T-helper 1 cell treated with Interleukin-12 subunit alpha and Interleukin-12 subunit beta and Interleukin-4 antibody, amounts not matched to agents 30 μg/mL and 1 μg/mL, for 36 hours (primary cell): ENCODE results near the gene RPA3.

Experiments used
- H3K27ac Mint-ChIP-seq: one replicate; pipeline ENCODE4 v1.8.0; 2021; ENCODE audit warnings: mild to moderate bottlenecking, mixed read lengths
- H3K27me3 Mint-ChIP-seq: one replicate; pipeline ENCODE4 v1.8.0; 2021; ENCODE audit warnings: low read depth, mixed read lengths
- H3K36me3 Mint-ChIP-seq: one replicate; pipeline ENCODE4 v1.8.0; 2021; ENCODE audit warnings: low read depth, mixed read lengths
- H3K4me1 Mint-ChIP-seq: one replicate; pipeline ENCODE4 v1.8.0; 2021; ENCODE audit warnings: low read depth, mixed read lengths
- H3K4me3 Mint-ChIP-seq: one replicate; pipeline ENCODE4 v1.8.0; 2021; ENCODE audit warnings: mild to moderate bottlenecking, moderate library complexity, mixed read lengths
- H3K9me3 Mint-ChIP-seq: one replicate; pipeline ENCODE4 v1.8.0; 2021; ENCODE audit warnings: mixed read lengths

Gene RPA3

DNA sequence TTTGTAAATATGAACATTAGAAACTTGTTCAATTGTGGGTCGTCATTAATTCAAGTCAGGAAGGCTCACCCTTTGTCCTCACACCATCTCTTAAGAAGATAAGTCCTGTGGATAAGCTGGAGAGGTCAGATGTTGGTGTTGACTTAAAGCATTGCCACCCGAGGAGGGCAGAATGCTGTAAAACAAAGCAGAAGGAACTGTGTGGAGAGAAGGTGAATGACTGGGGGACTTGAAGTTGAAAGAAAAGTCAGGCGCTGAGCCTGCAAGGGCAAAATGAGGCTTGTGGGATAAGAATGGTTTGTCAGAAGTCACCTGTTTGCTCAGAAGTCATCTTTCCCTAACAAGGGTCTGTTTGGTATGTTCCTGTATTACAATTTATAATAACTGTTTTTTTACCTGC is 9.1 kb downstream of the RPA3 start:
- no peaks in the 10 kb centered on the region for H3K36me3 Mint-ChIP-seq
- no peaks in the 10 kb centered on the region for H3K9me3 Mint-ChIP-seq
- peaks cover 15% of the 10 kb centered on the region for H3K4me1 Mint-ChIP-seq
- H3K27ac Mint-ChIP-seq = no peak overlapping the region
- peaks cover 9% of the 10 kb centered on the region for H3K27me3 Mint-ChIP-seq
- H3K4me3 Mint-ChIP-seq = no peak overlapping the region

DNA sequence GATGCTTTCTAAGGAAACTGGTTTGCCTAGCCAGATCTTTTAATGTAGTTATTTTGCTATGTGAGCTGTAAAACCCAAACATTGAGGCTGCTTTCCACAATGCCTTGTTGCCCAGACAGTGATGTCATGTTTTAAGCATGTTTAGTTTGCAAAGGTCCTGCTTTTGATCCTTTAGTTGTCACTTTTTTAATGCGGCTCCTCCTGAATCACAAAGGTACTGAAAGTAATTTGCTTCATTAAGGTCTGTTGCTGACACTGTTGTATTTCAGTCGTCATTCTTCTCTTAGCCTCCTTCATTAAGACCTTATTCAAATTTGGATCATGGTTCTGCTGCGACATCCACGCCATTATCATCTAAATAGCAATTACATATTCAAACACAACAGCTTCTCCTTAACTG is 10.6 kb downstream of the RPA3 start:
- Mint-ChIP-seq H3K9me3 (no peaks in the 10 kb centered on the region), H3K36me3 (no peaks in the 10 kb centered on the region), H3K4me3 (no peak overlapping the region), H3K27ac (no peak overlapping the region), H3K27me3 (peaks cover 9% of the 10 kb centered on the region), H3K4me1 (peaks cover 10% of the 10 kb centered on the region)

GRCh38 chr7:7707246-7707645 is 11.2 kb downstream of the RPA3 start:
- no peak overlapping the region for H3K27ac Mint-ChIP-seq
- no peaks in the 10 kb centered on the region for H3K36me3 Mint-ChIP-seq
- H3K4me1 Mint-ChIP-seq = peaks cover 9% of the 10 kb centered on the region
- no peak overlapping the region for H3K4me3 Mint-ChIP-seq
- peaks cover 9% of the 10 kb centered on the region for H3K27me3 Mint-ChIP-seq
- no peaks in the 10 kb centered on the region for H3K9me3 Mint-ChIP-seq

DNA sequence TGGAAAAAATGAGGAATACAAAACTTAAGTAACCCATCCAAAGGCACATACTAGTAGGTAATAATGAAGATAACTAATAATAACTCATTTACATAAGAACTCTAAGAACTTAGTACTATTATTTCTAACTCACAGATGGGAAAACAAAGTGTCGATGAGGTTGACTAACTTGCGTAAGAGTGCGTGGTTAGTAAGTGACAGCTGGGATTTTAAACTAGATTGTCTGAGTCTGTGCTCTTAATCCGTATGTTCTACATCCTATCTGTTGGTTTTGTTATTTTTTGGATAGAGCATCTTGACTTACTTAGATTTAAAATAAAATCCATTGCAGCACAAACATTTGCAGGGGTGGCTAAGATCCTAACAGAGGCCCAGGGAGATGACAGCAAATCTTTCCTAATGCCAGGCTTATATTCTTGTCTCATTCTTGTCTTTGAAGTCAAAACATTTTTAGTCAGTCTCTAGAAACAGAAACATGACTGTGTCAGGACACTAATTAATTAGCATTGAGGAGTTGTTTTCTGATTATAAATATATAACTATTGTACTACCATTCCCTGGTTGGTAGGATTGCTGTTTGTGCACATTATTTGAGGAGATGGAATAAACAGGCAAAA is 11.7 kb downstream of the RPA3 start:
- H3K4me1 Mint-ChIP-seq = peaks cover 9% of the 10 kb centered on the region
- H3K4me3 Mint-ChIP-seq = no peak overlapping the region
- no peaks in the 10 kb centered on the region for H3K9me3 Mint-ChIP-seq
- H3K27me3 Mint-ChIP-seq = peaks cover 9% of the 10 kb centered on the region
- H3K36me3 Mint-ChIP-seq = no peaks in the 10 kb centered on the region
- H3K27ac Mint-ChIP-seq = no peak overlapping the region

DNA sequence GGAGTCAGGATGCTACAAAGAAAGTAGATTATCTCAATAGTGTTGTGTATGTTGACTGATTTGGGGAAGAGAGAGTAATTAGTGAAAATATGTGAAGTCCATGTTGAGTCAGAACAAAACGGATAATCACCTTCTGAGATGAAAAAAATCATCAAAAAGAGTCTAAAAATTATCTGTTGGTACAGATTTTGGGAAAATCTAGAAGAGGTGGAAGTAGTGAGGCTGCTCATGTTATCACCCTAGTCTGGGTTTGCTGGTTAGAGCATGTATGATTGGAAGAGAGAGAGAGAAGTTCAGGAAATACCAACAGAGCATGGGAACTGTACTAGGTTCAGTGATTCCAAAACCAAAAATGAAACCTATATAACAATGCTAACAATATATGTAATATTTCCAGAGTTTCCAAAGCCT is 12.3 kb downstream of the RPA3 start:
- Mint-ChIP-seq H3K27me3 (peaks cover 8% of the 10 kb centered on the region), H3K9me3 (no peaks in the 10 kb centered on the region), H3K4me1 (peaks cover 9% of the 10 kb centered on the region), H3K4me3 (no peak overlapping the region), H3K36me3 (no peaks in the 10 kb centered on the region), H3K27ac (no peak overlapping the region)

GRCh38 chr7:7705318-7705717 is 13.1 kb downstream of the RPA3 start:
- no peak overlapping the region for H3K27ac Mint-ChIP-seq
- H3K4me1 Mint-ChIP-seq = peaks cover 9% of the 10 kb centered on the region
- peaks cover 3% of the 10 kb centered on the region for H3K27me3 Mint-ChIP-seq
- H3K9me3 Mint-ChIP-seq = no peaks in the 10 kb centered on the region
- H3K4me3 Mint-ChIP-seq = no peak overlapping the region
- H3K36me3 Mint-ChIP-seq = no peaks in the 10 kb centered on the region

DNA sequence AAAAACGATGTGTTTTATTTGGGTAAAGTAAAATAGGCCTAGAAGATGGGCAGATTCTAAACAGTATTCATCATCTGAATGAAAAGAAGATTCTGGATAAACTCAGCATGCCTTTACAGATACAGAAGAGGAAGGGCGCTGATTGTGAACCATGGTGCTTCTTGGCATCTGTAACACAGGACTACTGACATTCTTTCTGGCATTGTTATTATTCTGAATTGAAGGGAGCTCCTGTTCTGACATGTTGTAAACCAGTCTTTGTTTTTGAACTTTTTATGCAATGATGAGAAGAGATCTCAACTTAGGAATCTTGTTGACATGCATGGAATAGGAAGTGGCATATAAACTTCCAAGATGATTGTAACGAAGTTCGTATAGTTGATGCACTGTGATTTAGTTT is 13.5 kb downstream of the RPA3 start:
- H3K27ac Mint-ChIP-seq = no peak overlapping the region
- no peak overlapping the region for H3K4me3 Mint-ChIP-seq
- H3K27me3 Mint-ChIP-seq = peaks cover 3% of the 10 kb centered on the region
- H3K9me3 Mint-ChIP-seq = no peaks in the 10 kb centered on the region
- no peaks in the 10 kb centered on the region for H3K36me3 Mint-ChIP-seq
- peaks cover 5% of the 10 kb centered on the region for H3K4me1 Mint-ChIP-seq

DNA sequence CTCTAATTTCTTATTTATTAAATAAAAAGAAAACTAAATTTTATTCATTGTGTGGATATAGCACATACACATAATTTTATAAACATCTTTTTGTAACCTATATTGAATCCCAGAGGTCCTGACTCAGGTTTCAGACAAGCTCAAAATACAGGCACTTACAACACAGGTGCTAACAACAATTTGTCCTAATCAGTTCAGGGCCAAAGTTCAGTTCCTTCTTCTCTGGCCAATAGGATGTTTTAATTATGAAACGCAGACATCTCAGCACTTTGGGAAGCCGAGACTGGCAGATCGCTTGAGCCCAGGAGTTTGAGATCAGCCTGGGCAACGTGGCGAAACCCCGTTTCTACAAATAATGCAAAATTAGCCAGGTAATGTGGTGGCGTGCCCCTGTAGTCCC is 15.0 kb downstream of the RPA3 start:
- Mint-ChIP-seq H3K9me3 (no peaks in the 10 kb centered on the region), H3K36me3 (no peaks in the 10 kb centered on the region), H3K27me3 (no peaks in the 10 kb centered on the region), H3K27ac (no peak overlapping the region), H3K4me1 (peaks cover 7% of the 10 kb centered on the region), H3K4me3 (no peak overlapping the region)

DNA sequence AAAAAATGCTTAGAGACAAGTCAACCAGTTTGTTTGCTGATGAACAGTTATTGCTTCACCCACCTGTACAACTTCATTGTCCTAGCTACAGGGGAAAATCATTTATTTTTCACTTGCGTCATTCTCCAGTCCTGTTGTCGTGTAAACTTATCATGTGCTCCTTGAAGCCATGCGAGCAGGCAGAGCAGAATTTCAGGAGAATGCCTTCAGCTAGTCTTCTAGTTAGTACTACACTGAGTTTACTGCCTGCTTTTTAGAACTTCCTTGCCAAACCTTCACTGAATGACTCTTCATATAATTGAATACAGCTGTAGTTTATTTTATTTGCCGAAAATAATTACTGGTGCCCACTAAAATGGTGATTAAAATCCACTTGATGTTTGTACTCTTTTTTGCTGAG is 15.6 kb downstream of the RPA3 start:
- Mint-ChIP-seq H3K27me3 (no peaks in the 10 kb centered on the region), H3K27ac (no peak overlapping the region), H3K36me3 (peaks cover 2% of the 10 kb centered on the region), H3K9me3 (no peaks in the 10 kb centered on the region), H3K4me3 (no peak overlapping the region), H3K4me1 (peaks cover 11% of the 10 kb centered on the region)

DNA sequence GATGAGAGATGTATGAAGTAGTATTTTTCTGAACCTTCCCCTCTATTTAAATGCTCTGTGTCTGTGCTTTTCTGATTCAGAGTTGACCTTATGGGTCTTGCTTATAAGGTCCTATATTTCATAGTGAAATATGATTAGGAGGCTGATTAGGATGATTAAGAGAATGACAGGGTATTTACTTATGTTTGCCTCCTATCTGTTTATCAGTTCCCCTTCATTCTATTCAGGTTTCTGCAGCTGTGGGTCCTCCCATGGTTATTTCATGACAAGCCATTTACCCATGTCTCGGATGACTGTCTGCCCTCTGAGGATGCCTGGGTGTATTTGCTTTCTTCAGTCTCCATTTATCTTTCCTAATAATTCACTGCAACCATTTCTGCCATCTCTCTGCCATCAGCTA is 16.9 kb downstream of the RPA3 start:
- Mint-ChIP-seq H3K4me3 (no peak overlapping the region), H3K27me3 (no peaks in the 10 kb centered on the region), H3K4me1 (peaks cover 12% of the 10 kb centered on the region), H3K36me3 (peaks cover 5% of the 10 kb centered on the region), H3K27ac (no peak overlapping the region), H3K9me3 (no peaks in the 10 kb centered on the region)

GRCh38 chr7:7699970-7700369 is 18.4 kb downstream of the RPA3 start:
- Mint-ChIP-seq H3K4me1 (peaks cover 10% of the 10 kb centered on the region), H3K27ac (no peak overlapping the region), H3K36me3 (peaks cover 5% of the 10 kb centered on the region), H3K27me3 (no peaks in the 10 kb centered on the region), H3K9me3 (no peaks in the 10 kb centered on the region), H3K4me3 (no peak overlapping the region)

GRCh38 chr7:7699380-7699779 is 19.0 kb downstream of the RPA3 start:
- H3K27me3 Mint-ChIP-seq = no peaks in the 10 kb centered on the region
- peaks cover 5% of the 10 kb centered on the region for H3K9me3 Mint-ChIP-seq
- H3K4me3 Mint-ChIP-seq = no peak overlapping the region
- peaks cover 10% of the 10 kb centered on the region for H3K4me1 Mint-ChIP-seq
- H3K27ac Mint-ChIP-seq = no peak overlapping the region
- H3K36me3 Mint-ChIP-seq = peaks cover 10% of the 10 kb centered on the region

DNA sequence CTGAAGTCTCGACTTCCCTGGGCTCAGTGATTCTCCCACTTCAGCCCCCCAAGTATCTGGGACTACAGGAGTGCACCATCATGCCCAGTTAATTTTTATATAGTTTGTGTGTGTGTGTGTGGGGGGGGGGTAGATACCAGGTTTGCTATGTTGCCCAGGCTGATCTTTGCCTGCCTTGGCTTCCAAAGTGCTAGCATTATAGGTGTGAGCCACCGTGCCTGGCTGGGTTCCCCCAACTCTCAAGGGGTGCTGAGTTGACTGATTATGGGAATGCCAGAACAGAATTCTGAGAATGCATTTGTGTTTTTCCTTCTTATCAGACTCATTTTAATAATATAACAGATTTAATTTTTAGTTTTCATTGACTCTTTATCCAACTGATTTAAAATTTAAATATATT is 19.5 kb downstream of the RPA3 start:
- Mint-ChIP-seq H3K4me3 (no peak overlapping the region), H3K4me1 (peaks cover 10% of the 10 kb centered on the region), H3K27me3 (no peaks in the 10 kb centered on the region), H3K9me3 (peaks cover 5% of the 10 kb centered on the region), H3K27ac (no peak overlapping the region), H3K36me3 (peaks cover 10% of the 10 kb centered on the region)

GRCh38 chr7:7696458-7697119 is 21.8 kb downstream of the RPA3 start:
- H3K4me1 Mint-ChIP-seq = peaks cover 10% of the 10 kb centered on the region
- H3K4me3 Mint-ChIP-seq = no peak overlapping the region
- H3K27me3 Mint-ChIP-seq = no peaks in the 10 kb centered on the region
- H3K36me3 Mint-ChIP-seq = peaks cover 10% of the 10 kb centered on the region
- peaks cover 5% of the 10 kb centered on the region for H3K9me3 Mint-ChIP-seq
- H3K27ac Mint-ChIP-seq = no peak overlapping the region

DNA sequence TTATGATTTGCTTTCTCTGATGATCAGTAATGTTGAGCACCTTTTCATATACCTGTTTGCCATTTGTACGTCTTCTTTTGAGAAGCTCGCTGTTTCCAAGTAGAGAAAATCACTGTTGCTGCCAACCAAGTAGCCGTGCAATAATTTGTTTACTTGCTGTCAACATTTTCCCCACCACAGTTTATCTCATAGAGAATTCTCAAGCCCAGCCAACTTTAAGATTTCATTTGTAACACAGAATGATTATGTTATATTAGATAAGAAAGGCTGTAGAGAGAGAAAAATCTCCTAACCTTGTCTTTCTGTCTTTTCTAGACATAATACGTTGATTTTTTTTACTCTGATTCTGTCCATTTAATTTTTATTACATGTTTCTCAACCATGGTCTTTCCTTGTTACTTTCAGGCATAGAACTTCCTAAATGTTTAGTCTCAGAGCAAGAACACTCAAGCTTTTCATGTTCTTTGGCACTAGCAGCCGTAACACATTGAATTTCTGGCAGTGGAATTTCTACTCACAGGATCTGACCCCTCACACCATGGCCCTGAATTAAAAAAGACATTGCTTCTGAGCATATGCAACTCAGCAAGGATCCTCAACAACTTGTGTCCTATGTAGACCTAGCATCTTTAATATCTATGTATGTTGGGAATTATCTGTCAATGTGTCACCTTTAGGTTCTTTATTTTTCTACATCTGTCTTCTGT is 23.1 kb downstream of the RPA3 start:
- Mint-ChIP-seq H3K27me3 (no peaks in the 10 kb centered on the region), H3K36me3 (peaks cover 10% of the 10 kb centered on the region), H3K9me3 (peaks cover 5% of the 10 kb centered on the region), H3K4me3 (no peak overlapping the region), H3K4me1 (peaks cover 10% of the 10 kb centered on the region), H3K27ac (no peak overlapping the region)
